GM23338 (cell line): ENCODE measurements around the gene CHMP3. TPM values are rescaled to one million over a fixed set of nuclear protein-coding genes. Genes with fewer than 3 reads are reported as not detected.

Experiments used
- ATAC-seq: fragments of 200-7000 bp; cut with Tn5 transposase; 3 replicates; pipeline ENCODE4 v1.9.1; 2020
- DNase-seq: peaks from one replicate; pipeline ENCODE4 v3.0.0-alpha.2; 2015; ENCODE audit warnings: low spot score
- H2AFZ ChIP-seq: fragments of 200-600 bp; sonication (generic); 2 replicates; pipeline ENCODE4 v1.8.0; 2016; ENCODE audit warnings: antibody characterized with exemption, mild to moderate bottlenecking, moderate library complexity
- H3F3A ChIP-seq: fragments of 200-600 bp; sonication (generic); replicated peaks from 2 replicates; pipeline ENCODE4 v1.8.0; 2017; ENCODE audit warnings: antibody characterized with exemption, mixed run types, low read depth
- H3K27ac ChIP-seq: fragments of 200-600 bp; sonication (generic); 2 replicates; pipeline ENCODE4 v1.6.1; 2016; ENCODE audit warnings: low read depth
- H3K27me3 ChIP-seq: fragments of 200-600 bp; sonication (generic); 2 replicates; pipeline ENCODE4 v1.8.0; 2016; ENCODE audit warnings: mild to moderate bottlenecking, mixed run types, moderate library complexity; ENCODE audit not compliant: insufficient read depth
- H3K36me3 ChIP-seq: fragments of 200-600 bp; sonication (generic); 2 replicates; pipeline ENCODE4 v1.8.0; 2016; ENCODE audit warnings: mild to moderate bottlenecking; ENCODE audit not compliant: insufficient read depth
- H3K4me1 ChIP-seq: fragments of 200-600 bp; sonication (generic); 2 replicates; pipeline ENCODE4 v1.8.0; 2016; ENCODE audit warnings: mild to moderate bottlenecking, moderate library complexity; ENCODE audit not compliant: insufficient read depth
- H3K4me2 ChIP-seq: fragments of 200-600 bp; sonication (generic); 2 replicates; pipeline ENCODE4 v1.7.1; 2017; ENCODE audit warnings: mixed run types
- H3K4me3 ChIP-seq: fragments of 200-600 bp; sonication (generic); 2 replicates; pipeline ENCODE4 v1.6.1; 2016; ENCODE audit warnings: mixed run types
- H3K79me2 ChIP-seq: fragments of 200-600 bp; sonication (generic); replicated peaks from 2 replicates; pipeline ENCODE4 v1.8.0; 2017; ENCODE audit warnings: mild to moderate bottlenecking; ENCODE audit not compliant: insufficient read depth
- H3K9me2 ChIP-seq: fragments of 200-600 bp; sonication (generic); 2 replicates; pipeline ENCODE4 v1.8.0; 2017; ENCODE audit not compliant: insufficient read depth
- H4K20me1 ChIP-seq: fragments of 200-600 bp; sonication (generic); replicated peaks from 2 replicates; pipeline ENCODE4 v1.8.0; 2017; ENCODE audit warnings: mild to moderate bottlenecking; ENCODE audit not compliant: insufficient read depth
- H3K27ac Mint-ChIP-seq: 2 replicates; pipeline ENCODE4 v1.8.0; 2020; ENCODE audit warnings: inconsistent platforms, mild to moderate bottlenecking, moderate library complexity, mixed read lengths
- H3K27me3 Mint-ChIP-seq: 3 replicates; pipeline ENCODE4 v1.8.0; 2022; ENCODE audit warnings: low read depth, mild to moderate bottlenecking, moderate library complexity, mixed read lengths, inconsistent platforms; ENCODE audit not compliant: insufficient read depth, poor library complexity
- H3K36me3 Mint-ChIP-seq: 3 replicates; pipeline ENCODE4 v1.8.0; 2021; ENCODE audit warnings: low read depth, mild to moderate bottlenecking, inconsistent platforms, moderate library complexity, mixed read lengths
- H3K4me1 Mint-ChIP-seq: 3 replicates; pipeline ENCODE4 v1.8.0; 2020; ENCODE audit warnings: mild to moderate bottlenecking, inconsistent platforms, mixed read lengths
- H3K4me3 Mint-ChIP-seq: 3 replicates; pipeline ENCODE4 v1.8.0; 2021; ENCODE audit warnings: moderate library complexity, mild to moderate bottlenecking, inconsistent platforms, mixed read lengths
- H3K9me3 Mint-ChIP-seq: 3 replicates; pipeline ENCODE4 v1.8.0; 2020; ENCODE audit warnings: moderate library complexity, mild to moderate bottlenecking, inconsistent platforms, mixed read lengths
- ETS1 ChIP-seq: IDR thresholded peaks from 2 replicates; pipeline ENCODE4 v1.6.1; 2016; ENCODE audit warnings: antibody characterized with exemption
- EZH2 ChIP-seq: fragments of 200-600 bp; sonication (generic); IDR thresholded peaks from one replicate; pipeline ENCODE4 v1.8.0; 2017; ENCODE audit warnings: antibody characterized with exemption, mild to moderate bottlenecking, low read depth; ENCODE audit not compliant: unreplicated experiment
- EZH2phosphoT487 ChIP-seq: fragments of 200-600 bp; sonication (generic); IDR thresholded peaks from one replicate; pipeline ENCODE4 v1.8.1; 2018; ENCODE audit warnings: antibody characterized with exemption; ENCODE audit not compliant: unreplicated experiment
- JUNB ChIP-seq: IDR thresholded peaks from one replicate; pipeline ENCODE4 v1.6.1; 2016; ENCODE audit warnings: antibody characterized with exemption; ENCODE audit not compliant: unreplicated experiment
- NANOG ChIP-seq: IDR thresholded peaks from 2 replicates; pipeline ENCODE4 v1.6.1; 2016; ENCODE audit warnings: antibody characterized with exemption, borderline replicate concordance
- POLR2AphosphoS5 ChIP-seq: IDR thresholded peaks from 2 replicates; pipeline ENCODE4 v1.6.1; 2016; ENCODE audit warnings: antibody characterized with exemption, low read depth
- STAT1 ChIP-seq: IDR thresholded peaks from one replicate; pipeline ENCODE4 v1.6.1; 2016; ENCODE audit warnings: antibody characterized with exemption; ENCODE audit not compliant: unreplicated experiment
- ZNF114 ChIP-seq: fragments of 250-450 bp; sonication (Bioruptor Pico); IDR thresholded peaks from 2 replicates; pipeline ENCODE4 v1.5.0; 2020; ENCODE audit warnings: mild to moderate bottlenecking, moderate library complexity
- ZNF331 ChIP-seq: fragments of 250-450 bp; sonication (Bioruptor Pico); IDR thresholded peaks from 2 replicates; pipeline ENCODE4 v1.5.0; 2020; ENCODE audit warnings: low read depth, mild to moderate bottlenecking, moderate library complexity
- ZNF462 ChIP-seq: fragments of 250-450 bp; sonication (Bioruptor Pico); IDR thresholded peaks from 2 replicates; pipeline ENCODE4 v1.5.0; 2020; ENCODE audit warnings: mild to moderate bottlenecking, moderate library complexity
- polyA plus RNA-seq: library from polyadenylated mRNA; unstranded; fragments of >200 nt; fragmentation: Nextera tagmentation; extraction: Ambion mirVana; gene quantifications from 2 replicates; pipeline ENCODE4 v1.2.1, GENCODE V29; 2016
- total RNA-seq: library from RNA; depleted of rRNA; stranded (reverse); fragments of >200 nt; shearing (Covaris generic); gene quantifications from 2 replicates; pipeline ENCODE4 v1.2.3, GENCODE V29; 2014
- TF ChIP-seq, protein P1 (sequence below), 2 experiments: fragments of 200-600 bp in 1 of 2; sonication (generic) in 1 of 2; conservative IDR thresholded peaks; 2 replicates each; pipeline versions ENCODE4 v1.5.1 to v1.6.1; 2016 to 2017; ENCODE audit warnings: antibody characterized with exemption in 2 of 2, low read depth in 2 of 2, mild to moderate bottlenecking in 2 of 2, moderate library complexity in 1 of 2

CHMP3 gene
- total and polyA plus RNA-seq, 2 experiments from 2014 or later, result 15.5 to 15.6 TPM

DNA sequence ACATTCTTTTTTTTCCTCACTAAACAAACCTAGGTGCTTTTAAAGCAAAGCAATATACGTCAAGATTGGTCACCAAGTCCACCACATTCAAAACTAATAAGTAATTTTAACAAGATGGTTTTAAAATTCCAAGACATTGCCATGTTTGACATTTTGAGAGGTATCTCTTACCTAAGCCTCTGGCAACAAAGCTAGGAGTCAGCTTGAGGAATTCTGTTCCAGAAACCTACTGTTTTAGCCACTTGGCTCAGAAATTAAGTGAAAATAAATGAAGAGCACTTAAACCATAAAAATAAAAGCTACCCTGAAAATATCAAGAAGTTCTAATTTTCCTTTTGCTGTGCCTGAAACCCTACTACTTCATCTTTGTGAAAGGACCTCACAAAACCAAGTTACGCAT is 30.0 kb upstream of the CHMP3 start:
- no peaks in the 10 kb centered on the region for H4K20me1 ChIP-seq
- no peaks in the 10 kb centered on the region for H3K79me2 ChIP-seq
- no peak overlapping the region for H3K27ac ChIP-seq

GRCh38 chr2:86592547-86593230 is 29.4 kb upstream of the CHMP3 start:
- Histone ChIP-seq H3K36me3 (no peaks in the 10 kb centered on the region), H3K4me2 (no peak overlapping the region), H3K27ac (no peak overlapping the region), H3K79me2 (no peaks in the 10 kb centered on the region), H3K4me3 (no peak overlapping the region), H2AFZ (no peak overlapping the region), H3F3A (no peaks in the 10 kb centered on the region), H4K20me1 (no peaks in the 10 kb centered on the region), H3K4me1 (no peaks in the 10 kb centered on the region), H3K9me2 (no peaks in the 10 kb centered on the region), H3K27me3 (no peaks in the 10 kb centered on the region)
- H3K36me3 Mint-ChIP-seq, result no peaks in the 10 kb centered on the region
- no peak for ATAC-seq
- no peak for DNase-seq
- no peak overlapping the region for H3K4me3 Mint-ChIP-seq
- H3K9me3 Mint-ChIP-seq, result no peaks in the 10 kb centered on the region
- peaks cover 4% of the 10 kb centered on the region; the same call in 2 of the 3 replicates for H3K4me1 Mint-ChIP-seq
- no peaks in the 10 kb centered on the region for H3K27me3 Mint-ChIP-seq
- no peak overlapping the region for H3K27ac Mint-ChIP-seq
- no peak for TF ChIP-seq EZH2phosphoT487
- TF ChIP-seq NANOG, result no peak
- TF ChIP-seq JUNB, result no peak
- TF ChIP-seq STAT1, result no peak
- no peak for TF ChIP-seq ZNF462 (CRISPR knock-in tag)
- TF ChIP-seq ZNF331 (CRISPR knock-in tag), result no peak
- no peak for TF ChIP-seq POLR2AphosphoS5

More for the DNA sequence above, 30.0 kb upstream of the CHMP3 start:
- Mint-ChIP-seq H3K4me1 (peaks cover 4% of the 10 kb centered on the region; the same call in 2 of the 3 replicates), H3K4me3 (no peak overlapping the region), H3K27me3 (no peaks in the 10 kb centered on the region), H3K36me3 (no peaks in the 10 kb centered on the region), H3K27ac (no peak overlapping the region), H3K9me3 (no peaks in the 10 kb centered on the region)
- Histone ChIP-seq H3K27me3 (no peaks in the 10 kb centered on the region), H3K4me1 (no peaks in the 10 kb centered on the region), H3K9me2 (no peaks in the 10 kb centered on the region), H3K36me3 (no peaks in the 10 kb centered on the region), H3K4me3 (no peak overlapping the region), H3K4me2 (no peak overlapping the region), H2AFZ (no peak overlapping the region), H3F3A (no peaks in the 10 kb centered on the region)
- TF ChIP-seq STAT1, result no peak
- no peak for TF ChIP-seq EZH2
- TF ChIP-seq ETS1, result no peak
- TF ChIP-seq NANOG, result no peak
- TF ChIP-seq, protein P1, sequence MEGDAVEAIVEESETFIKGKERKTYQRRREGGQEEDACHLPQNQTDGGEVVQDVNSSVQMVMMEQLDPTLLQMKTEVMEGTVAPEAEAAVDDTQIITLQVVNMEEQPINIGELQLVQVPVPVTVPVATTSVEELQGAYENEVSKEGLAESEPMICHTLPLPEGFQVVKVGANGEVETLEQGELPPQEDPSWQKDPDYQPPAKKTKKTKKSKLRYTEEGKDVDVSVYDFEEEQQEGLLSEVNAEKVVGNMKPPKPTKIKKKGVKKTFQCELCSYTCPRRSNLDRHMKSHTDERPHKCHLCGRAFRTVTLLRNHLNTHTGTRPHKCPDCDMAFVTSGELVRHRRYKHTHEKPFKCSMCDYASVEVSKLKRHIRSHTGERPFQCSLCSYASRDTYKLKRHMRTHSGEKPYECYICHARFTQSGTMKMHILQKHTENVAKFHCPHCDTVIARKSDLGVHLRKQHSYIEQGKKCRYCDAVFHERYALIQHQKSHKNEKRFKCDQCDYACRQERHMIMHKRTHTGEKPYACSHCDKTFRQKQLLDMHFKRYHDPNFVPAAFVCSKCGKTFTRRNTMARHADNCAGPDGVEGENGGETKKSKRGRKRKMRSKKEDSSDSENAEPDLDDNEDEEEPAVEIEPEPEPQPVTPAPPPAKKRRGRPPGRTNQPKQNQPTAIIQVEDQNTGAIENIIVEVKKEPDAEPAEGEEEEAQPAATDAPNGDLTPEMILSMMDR (conservative IDR thresholded peaks at IDR 0.05; ENCODE audit: low read depth in 2 of 2), result no peak
- TF ChIP-seq ZNF114, result no peak
- DNase-seq, result no peak
- no peak for ATAC-seq
